NCI-H226 (cell line): ENCODE measurements around the gene C11orf68.

ENCODE experiments used
- DNase-seq: peaks from one replicate; pipeline ENCODE4 v3.0.0-alpha.2; 2015

The C11orf68 gene

GRCh38 chr11:65944191-65944590, 25.3 kb upstream of the C11orf68 start:
- DNase-seq = no peak

GRCh38 chr11:65942531-65942930, 23.7 kb upstream of the C11orf68 start:
- no peak for DNase-seq

GRCh38 chr11:65941720-65942310, 23.0 kb upstream of the C11orf68 start:
- no peak for DNase-seq

- no peak for DNase-seq
These were observed 18.9 kb upstream of the C11orf68 start for GRCh38 chr11:65937766-65938165.

GRCh38 chr11:65934014-65934413, 15.2 kb upstream of the C11orf68 start:
- DNase-seq = no peak

- DNase-seq = no peak
These were observed 13.7 kb upstream of the C11orf68 start for GRCh38 chr11:65932558-65932919.

- no peak for DNase-seq
These were observed 13.1 kb upstream of the C11orf68 start for GRCh38 chr11:65931773-65932557.

- DNase-seq = no peak
These were observed 9.8 kb upstream of the C11orf68 start for GRCh38 chr11:65928667-65929066.

GRCh38 chr11:65927904-65928397, 9.1 kb upstream of the C11orf68 start:
- DNase-seq = no peak

- DNase-seq = no peak
These were observed 6.5 kb upstream of the C11orf68 start for GRCh38 chr11:65925397-65925796.

- DNase-seq = no peak
These were observed 3.7 kb upstream of the C11orf68 start for GRCh38 chr11:65922565-65922964.

GRCh38 chr11:65921876-65922275, 3.0 kb upstream of the C11orf68 start:
- no peak for DNase-seq

GRCh38 chr11:65921033-65921555, 2.2 kb upstream of the C11orf68 start:
- DNase-seq = no peak

GRCh38 chr11:65920372-65920802, 1.5 kb upstream of the C11orf68 start:
- no peak for DNase-seq

- DNase-seq = no peak
These were observed 910 bp upstream of the C11orf68 start for GRCh38 chr11:65919573-65920371.

- DNase-seq = peak; percentile 98
These were observed 295 bp upstream of the C11orf68 start, which contains the start of gene DRAP1 for GRCh38 chr11:65919141-65919572. TSS of gene DRAP1 (plus strand) at chr11:65919426. CDS start at chr11:65919502, 76 bp downstream.

- no peak for DNase-seq
These were observed 1.2 kb downstream of the C11orf68 start for GRCh38 chr11:65917434-65918210.

- DNase-seq = no peak
These were observed 1.8 kb downstream of the C11orf68 start for GRCh38 chr11:65917077-65917433.

- no peak for DNase-seq
These were observed 2.5 kb downstream of the C11orf68 start for GRCh38 chr11:65916391-65916790.

- peak; percentile 98 for DNase-seq
These were observed 3.0 kb downstream of the C11orf68 start for GRCh38 chr11:65915821-65916251.

- no peak for DNase-seq
These were observed 3.6 kb downstream of the C11orf68 start for GRCh38 chr11:65915101-65915820.

GRCh38 chr11:65912845-65913244, 6.0 kb downstream of the C11orf68 start:
- peak; percentile 94 for DNase-seq
